ENCODE data around the gene PPP1R14C.

The PPP1R14C gene

DNA sequence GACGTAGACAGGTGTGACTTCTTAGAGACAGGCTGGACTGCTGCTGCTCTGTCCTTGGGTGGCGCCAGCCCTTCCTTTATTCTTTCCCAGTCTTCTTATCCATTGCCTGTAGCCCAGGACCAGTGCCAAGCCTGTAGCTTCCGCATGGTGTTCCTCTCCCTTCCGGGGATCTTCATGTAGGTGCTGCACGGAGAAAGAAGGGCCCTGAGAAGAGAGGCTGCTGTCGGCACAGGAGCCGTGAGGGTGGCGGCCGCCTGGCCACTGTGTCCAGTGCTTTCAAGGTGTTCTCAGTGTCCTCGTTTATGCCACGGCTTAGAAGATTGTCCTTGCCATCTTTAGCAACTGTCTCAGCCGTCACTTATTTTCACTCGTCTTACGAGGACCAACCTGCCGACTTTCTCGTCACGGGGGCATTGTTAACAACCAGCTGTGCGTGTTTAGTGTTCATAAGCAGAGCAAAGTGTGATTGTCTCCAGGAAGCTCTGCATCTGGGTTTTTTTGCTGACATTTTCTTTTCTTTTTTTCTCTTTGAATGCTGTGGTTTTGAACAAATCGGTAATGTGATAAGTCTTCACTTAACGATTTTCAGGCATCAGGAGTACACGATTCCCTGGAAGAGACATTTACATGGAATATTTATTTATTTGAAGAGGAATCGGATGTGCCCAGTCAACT lies 61.2 kb downstream of the PPP1R14C start:
- Histone ChIP-seq H3K36me3 (ENCODE audit: control insufficient read depth in 2 of 2, insufficient read depth in 2 of 2, low read length in 2 of 2) (no peaks in the 10 kb centered on the region), H3K27ac (ENCODE audit: low read length) (no peak overlapping the region), H3K4me1 (ENCODE audit: control insufficient read depth, insufficient read depth, low read length) (no peaks in the 10 kb centered on the region), H3K27me3 (ENCODE audit: control insufficient read depth in 1 of 2, insufficient read depth in 2 of 2, low read length in 2 of 2) (no peaks in the 10 kb centered on the region), H3K4me3 (ENCODE audit: low read length in 2 of 2) (no peak overlapping the region), H3K9ac (ENCODE audit: low read length in 2 of 2) (no peak overlapping the region), H3K9me3 (ENCODE audit: control insufficient read depth in 2 of 2, low read length in 2 of 2) (no peaks in the 10 kb centered on the region)

DNA sequence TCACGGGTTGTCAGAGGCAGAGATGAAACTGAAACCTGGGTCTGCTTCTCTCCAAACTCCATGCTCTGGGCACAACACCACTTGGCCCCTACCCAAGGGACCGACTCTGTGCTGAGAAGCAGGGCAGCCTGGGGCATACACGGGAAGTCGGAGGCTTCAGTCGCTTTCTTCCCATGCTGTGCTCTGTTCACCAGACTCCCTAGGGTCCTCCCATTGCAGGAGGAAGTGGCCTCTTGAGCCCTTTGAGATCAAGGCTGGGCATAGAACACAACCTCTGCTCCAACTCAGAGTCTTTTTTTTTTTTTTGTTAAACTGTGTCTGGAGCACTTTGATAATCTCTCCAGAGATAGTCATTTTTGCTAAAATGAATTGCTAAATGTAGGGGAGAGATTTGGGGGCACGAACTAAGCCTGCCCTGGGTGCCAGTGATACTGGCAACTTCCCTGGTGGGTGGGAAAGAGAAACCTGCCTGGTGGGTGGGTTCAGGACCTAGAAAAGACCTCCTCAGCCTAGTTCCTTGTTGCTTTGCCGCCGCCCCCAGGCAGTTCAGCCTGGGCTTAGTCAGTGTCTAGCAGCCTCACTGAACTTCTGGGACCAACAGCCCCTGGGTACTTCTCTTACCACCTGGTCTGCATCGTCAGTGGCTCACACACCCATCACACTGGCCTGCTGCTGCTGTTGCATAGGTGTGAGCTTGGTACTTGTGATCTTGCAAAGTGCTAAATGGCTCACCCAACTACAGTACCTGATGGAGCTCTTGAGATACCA lies 62.0 kb downstream of the PPP1R14C start:
- no peaks in the 10 kb centered on the region for H3K27me3 ChIP-seq (ENCODE audit: control insufficient read depth in 1 of 2, insufficient read depth in 2 of 2, low read length in 2 of 2)
- H3K9me3 ChIP-seq (ENCODE audit: control insufficient read depth in 2 of 2, low read length in 2 of 2): no peaks in the 10 kb centered on the region
- H3K4me3 ChIP-seq (ENCODE audit: low read length in 2 of 2): no peak overlapping the region
- no peaks in the 10 kb centered on the region for H3K4me1 ChIP-seq (ENCODE audit: control insufficient read depth, insufficient read depth, low read length)
- H3K27ac ChIP-seq (ENCODE audit: low read length): no peak overlapping the region
- no peak overlapping the region for H3K9ac ChIP-seq (ENCODE audit: low read length in 2 of 2)
- no peaks in the 10 kb centered on the region for H3K36me3 ChIP-seq (ENCODE audit: control insufficient read depth in 2 of 2, insufficient read depth in 2 of 2, low read length in 2 of 2)

DNA sequence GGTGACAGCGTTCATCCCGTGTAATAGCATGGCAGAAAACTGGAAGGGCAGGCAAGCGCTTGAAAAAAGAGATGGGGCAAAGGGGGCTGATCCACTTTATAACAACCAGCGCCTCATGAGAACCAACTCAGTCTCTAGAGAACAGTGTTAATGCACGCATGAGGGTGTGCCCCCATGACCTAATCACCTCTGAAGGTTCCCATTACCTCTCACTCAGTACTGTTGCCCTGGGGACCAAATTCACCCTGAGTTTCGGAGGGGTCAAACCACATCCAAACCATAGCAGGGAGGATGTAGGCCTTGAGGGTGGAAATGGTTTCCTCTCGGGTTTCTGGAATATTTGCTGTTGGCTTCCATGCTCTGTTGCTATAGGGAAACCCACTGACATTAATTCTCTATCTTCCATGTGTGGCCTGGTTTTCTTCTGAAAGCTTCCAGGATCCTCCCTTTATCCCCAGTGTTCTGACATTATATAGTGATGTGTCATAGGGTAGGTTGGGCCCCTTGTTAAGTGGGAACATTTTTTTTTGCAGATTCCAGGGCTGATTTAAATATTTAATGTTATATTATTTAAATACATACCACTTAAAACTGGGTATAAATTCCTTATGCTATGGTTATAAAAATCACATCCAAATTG lies 65.2 kb downstream of the PPP1R14C start:
- H3K27ac ChIP-seq (ENCODE audit: low read length): no peak overlapping the region
- peaks cover 0 to 2% of the 10 kb centered on the region in 2 donors for H3K27me3 ChIP-seq (ENCODE audit: control insufficient read depth in 1 of 2, insufficient read depth in 2 of 2, low read length in 2 of 2)
- H3K4me3 ChIP-seq (ENCODE audit: low read length in 2 of 2): no peak overlapping the region
- no peaks in the 10 kb centered on the region for H3K9me3 ChIP-seq (ENCODE audit: control insufficient read depth in 2 of 2, low read length in 2 of 2)
- H3K9ac ChIP-seq (ENCODE audit: low read length in 2 of 2): no peak overlapping the region
- no peaks in the 10 kb centered on the region for H3K36me3 ChIP-seq (ENCODE audit: control insufficient read depth in 2 of 2, insufficient read depth in 2 of 2, low read length in 2 of 2)
- no peaks in the 10 kb centered on the region for H3K4me1 ChIP-seq (ENCODE audit: control insufficient read depth, insufficient read depth, low read length)

DNA sequence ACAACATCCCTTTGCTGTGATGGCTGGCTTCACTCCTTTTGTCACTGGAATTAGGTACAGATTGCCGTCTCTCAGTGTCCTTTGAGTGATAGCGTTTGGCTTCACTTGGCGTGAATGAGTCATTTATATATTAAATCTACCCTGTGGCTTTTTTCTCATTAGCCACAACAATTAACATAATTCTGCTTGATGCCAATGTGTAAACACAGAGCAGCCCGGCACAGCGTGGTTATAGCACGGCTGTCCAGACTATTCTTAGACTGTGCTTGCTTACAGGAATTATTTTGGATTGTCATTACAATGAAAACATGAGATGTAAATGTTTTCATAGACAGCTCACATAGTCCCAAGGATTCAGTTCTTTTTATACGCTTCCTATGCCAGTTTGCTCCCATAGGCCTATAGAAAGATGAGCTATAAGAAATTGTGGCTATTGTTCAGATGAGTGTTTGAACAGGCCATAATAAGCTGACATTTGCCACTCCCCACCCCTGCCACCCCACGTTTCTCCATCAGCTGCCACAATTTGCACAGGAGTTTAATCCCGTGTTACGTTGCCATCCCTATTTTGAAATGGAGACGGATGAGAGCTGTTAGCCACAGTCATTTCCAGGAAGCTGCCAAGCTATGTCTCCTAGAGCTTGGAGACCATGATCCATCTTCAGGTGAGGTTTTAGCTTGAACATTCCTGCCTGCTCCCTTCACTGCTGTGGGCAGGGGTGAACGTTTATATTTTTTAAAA lies 65.9 kb downstream of the PPP1R14C start:
- Histone ChIP-seq H3K4me1 (ENCODE audit: control insufficient read depth, insufficient read depth, low read length) (no peaks in the 10 kb centered on the region), H3K9ac (ENCODE audit: low read length in 2 of 2) (no peak overlapping the region), H3K27me3 (ENCODE audit: control insufficient read depth in 1 of 2, insufficient read depth in 2 of 2, low read length in 2 of 2) (peaks cover 0 to 2% of the 10 kb centered on the region in 2 donors), H3K4me3 (ENCODE audit: low read length in 2 of 2) (no peak overlapping the region), H3K36me3 (ENCODE audit: control insufficient read depth in 2 of 2, insufficient read depth in 2 of 2, low read length in 2 of 2) (no peaks in the 10 kb centered on the region), H3K9me3 (ENCODE audit: control insufficient read depth in 2 of 2, low read length in 2 of 2) (no peaks in the 10 kb centered on the region), H3K27ac (ENCODE audit: low read length) (no peak overlapping the region)

DNA sequence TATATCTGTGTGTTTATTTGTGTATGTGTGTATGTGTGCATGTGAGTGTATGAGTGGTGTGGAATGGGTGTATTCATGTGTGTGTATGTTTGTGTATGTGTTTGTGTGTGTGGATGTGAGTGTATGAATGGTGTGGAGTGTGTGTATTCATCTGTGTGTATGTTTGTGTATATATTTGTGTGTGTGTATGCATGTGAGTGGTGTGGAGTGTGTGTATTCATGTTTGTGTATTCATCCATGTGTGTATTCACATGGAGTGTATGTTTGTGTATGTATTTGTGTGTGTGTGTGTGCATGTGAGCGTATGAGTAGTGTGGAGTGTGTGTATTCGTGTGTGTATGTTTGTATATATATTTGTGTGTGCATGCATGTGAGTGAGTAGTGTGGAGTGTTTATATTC lies 66.6 kb downstream of the PPP1R14C start:
- Histone ChIP-seq H3K9me3 (ENCODE audit: control insufficient read depth in 2 of 2, low read length in 2 of 2) (no peaks in the 10 kb centered on the region), H3K4me1 (ENCODE audit: control insufficient read depth, insufficient read depth, low read length) (no peaks in the 10 kb centered on the region), H3K9ac (ENCODE audit: low read length in 2 of 2) (no peak overlapping the region), H3K27me3 (ENCODE audit: control insufficient read depth in 1 of 2, insufficient read depth in 2 of 2, low read length in 2 of 2) (peaks cover 0 to 2% of the 10 kb centered on the region in 2 donors), H3K36me3 (ENCODE audit: control insufficient read depth in 2 of 2, insufficient read depth in 2 of 2, low read length in 2 of 2) (no peaks in the 10 kb centered on the region), H3K27ac (ENCODE audit: low read length) (no peak overlapping the region), H3K4me3 (ENCODE audit: low read length in 2 of 2) (no peak overlapping the region)

DNA sequence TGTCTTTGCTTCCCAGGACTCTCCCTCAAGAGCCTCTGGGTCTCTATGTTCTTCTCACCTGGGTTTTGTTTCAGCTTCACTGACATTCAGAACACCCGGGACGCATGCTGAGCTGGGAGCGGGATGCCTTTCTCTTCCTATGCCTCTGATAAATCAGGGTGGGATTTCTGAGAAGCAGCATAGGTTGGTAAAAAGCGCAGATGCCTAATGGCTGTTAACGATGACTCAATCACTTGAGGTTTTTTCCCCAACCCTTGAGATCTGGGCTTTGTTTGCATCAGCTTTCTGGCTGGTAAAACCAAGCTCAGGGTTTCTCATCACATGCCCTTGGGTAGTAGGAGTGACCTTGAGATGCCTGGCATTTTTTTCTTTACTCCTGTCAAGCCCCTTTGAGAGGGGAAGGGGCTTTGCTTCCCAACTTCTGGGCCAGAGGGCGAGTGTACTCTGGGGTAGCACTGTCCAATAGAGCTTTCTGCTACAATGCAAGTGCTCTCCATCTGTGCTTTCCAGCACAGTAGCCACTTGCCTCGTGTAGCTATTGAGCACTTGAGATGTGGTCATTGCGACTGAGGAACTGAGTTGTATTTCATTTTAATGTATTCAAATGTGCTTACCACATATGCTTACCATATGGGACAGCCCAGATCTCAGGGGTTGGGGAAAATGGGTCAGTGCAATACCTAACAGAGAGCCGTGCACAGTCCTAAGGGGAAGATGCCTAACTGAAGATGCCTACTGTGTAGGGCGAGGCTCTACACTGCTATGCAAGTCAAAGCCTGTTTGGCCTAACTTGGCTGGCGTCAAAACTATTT lies 69.1 kb downstream of the PPP1R14C start:
- H3K4me1 ChIP-seq (ENCODE audit: control insufficient read depth, insufficient read depth, low read length): no peaks in the 10 kb centered on the region
- peaks cover 0 to 2% of the 10 kb centered on the region in 2 donors for H3K27me3 ChIP-seq (ENCODE audit: control insufficient read depth in 1 of 2, insufficient read depth in 2 of 2, low read length in 2 of 2)
- H3K9ac ChIP-seq (ENCODE audit: low read length in 2 of 2): no peak overlapping the region
- H3K27ac ChIP-seq (ENCODE audit: low read length): no peak overlapping the region
- no peaks in the 10 kb centered on the region for H3K36me3 ChIP-seq (ENCODE audit: control insufficient read depth in 2 of 2, insufficient read depth in 2 of 2, low read length in 2 of 2)
- no peaks in the 10 kb centered on the region for H3K9me3 ChIP-seq (ENCODE audit: control insufficient read depth in 2 of 2, low read length in 2 of 2)
- no peak overlapping the region for H3K4me3 ChIP-seq (ENCODE audit: low read length in 2 of 2)

DNA sequence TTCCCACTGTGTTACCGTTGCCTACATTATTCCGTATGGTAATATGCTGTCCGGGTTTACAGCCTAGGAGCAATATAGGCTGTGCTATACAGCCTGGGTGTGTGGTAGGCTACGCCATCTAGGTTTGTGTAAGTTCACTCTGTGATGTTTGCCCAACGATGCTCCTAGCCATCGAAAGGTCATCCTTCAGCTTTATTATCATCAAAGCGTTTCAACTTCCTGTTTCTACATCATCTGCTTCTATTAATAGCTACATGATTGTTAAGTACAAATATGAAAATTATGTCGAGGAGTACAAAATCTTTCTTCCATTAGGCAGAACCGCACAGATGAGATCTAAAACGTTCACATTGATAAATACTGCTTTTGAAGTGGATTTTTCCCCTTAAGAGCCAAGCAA lies 69.9 kb downstream of the PPP1R14C start:
- H3K36me3 ChIP-seq (ENCODE audit: control insufficient read depth in 2 of 2, insufficient read depth in 2 of 2, low read length in 2 of 2): no peaks in the 10 kb centered on the region

DNA sequence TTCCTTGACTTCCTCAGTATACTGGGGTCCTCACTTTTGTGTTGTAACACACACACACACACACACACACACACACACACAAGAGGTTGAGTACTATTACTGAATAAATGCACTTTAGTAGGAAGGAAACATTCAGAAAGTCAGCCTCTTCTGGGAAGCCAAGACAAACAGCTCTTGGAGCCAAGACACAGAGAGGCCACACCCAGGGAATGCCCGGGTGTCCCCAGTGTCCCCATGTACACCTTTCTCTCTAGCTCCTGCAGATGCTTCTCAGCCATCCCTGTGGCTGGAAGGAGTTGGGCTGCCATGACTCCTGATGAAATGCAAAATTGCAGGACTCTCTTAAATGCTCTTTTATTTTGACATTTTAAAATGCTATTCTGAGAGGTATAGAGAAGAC lies 70.5 kb downstream of the PPP1R14C start:
- no peaks in the 10 kb centered on the region for H3K9me3 ChIP-seq (ENCODE audit: control insufficient read depth in 2 of 2, low read length in 2 of 2)
- H3K27ac ChIP-seq (ENCODE audit: low read length): no peak overlapping the region
- peaks cover 0 to 2% of the 10 kb centered on the region in 2 donors for H3K27me3 ChIP-seq (ENCODE audit: control insufficient read depth in 1 of 2, insufficient read depth in 2 of 2, low read length in 2 of 2)

More for the DNA sequence above, 69.9 kb downstream of the PPP1R14C start:
- H3K4me1 ChIP-seq (ENCODE audit: control insufficient read depth, insufficient read depth, low read length): no peaks in the 10 kb centered on the region
- H3K27ac ChIP-seq (ENCODE audit: low read length): no peak overlapping the region
- no peaks in the 10 kb centered on the region for H3K9me3 ChIP-seq (ENCODE audit: control insufficient read depth in 2 of 2, low read length in 2 of 2)
- no peak overlapping the region for H3K9ac ChIP-seq (ENCODE audit: low read length in 2 of 2)
- H3K27me3 ChIP-seq (ENCODE audit: control insufficient read depth in 1 of 2, insufficient read depth in 2 of 2, low read length in 2 of 2): peaks cover 0 to 2% of the 10 kb centered on the region in 2 donors
- no peak overlapping the region for H3K4me3 ChIP-seq (ENCODE audit: low read length in 2 of 2)

DNA sequence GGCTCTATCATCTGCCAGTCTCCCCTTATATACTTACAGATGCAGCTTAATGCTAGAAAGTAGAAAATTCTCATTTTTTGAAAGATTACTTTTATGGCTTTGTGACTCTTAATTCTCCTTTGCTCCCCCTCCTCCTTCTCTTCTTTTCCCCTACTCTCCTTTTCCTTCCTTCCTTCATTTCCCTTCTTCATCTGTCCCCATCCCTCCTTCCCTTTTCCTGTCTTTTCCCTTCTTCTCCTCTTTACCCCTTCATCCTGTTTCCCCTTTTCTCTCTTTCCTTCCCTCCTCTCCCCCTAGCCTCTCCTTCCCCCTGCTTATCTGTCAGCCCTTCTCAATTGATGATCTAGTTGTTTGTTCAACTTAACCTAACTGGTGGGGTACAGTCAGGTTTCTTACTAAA lies 71.5 kb downstream of the PPP1R14C start:
- Histone ChIP-seq H3K9ac (ENCODE audit: low read length in 2 of 2) (no peak overlapping the region), H3K36me3 (ENCODE audit: control insufficient read depth in 2 of 2, insufficient read depth in 2 of 2, low read length in 2 of 2) (no peaks in the 10 kb centered on the region), H3K27ac (ENCODE audit: low read length) (no peak overlapping the region), H3K27me3 (ENCODE audit: control insufficient read depth in 1 of 2, insufficient read depth in 2 of 2, low read length in 2 of 2) (peaks cover 0 to 2% of the 10 kb centered on the region in 2 donors), H3K4me1 (ENCODE audit: control insufficient read depth, insufficient read depth, low read length) (no peaks in the 10 kb centered on the region), H3K9me3 (ENCODE audit: control insufficient read depth in 2 of 2, low read length in 2 of 2) (no peaks in the 10 kb centered on the region), H3K4me3 (ENCODE audit: low read length in 2 of 2) (no peak overlapping the region)

More for the DNA sequence above, 70.5 kb downstream of the PPP1R14C start:
- no peak overlapping the region for H3K9ac ChIP-seq (ENCODE audit: low read length in 2 of 2)
- H3K4me1 ChIP-seq (ENCODE audit: control insufficient read depth, insufficient read depth, low read length): no peaks in the 10 kb centered on the region
- H3K36me3 ChIP-seq (ENCODE audit: control insufficient read depth in 2 of 2, insufficient read depth in 2 of 2, low read length in 2 of 2): no peaks in the 10 kb centered on the region
- no peak overlapping the region for H3K4me3 ChIP-seq (ENCODE audit: low read length in 2 of 2)

Data from stomach smooth muscle (tissue), 2 donors.